Measurements from ENCODE around the gene PAPOLA.
"Not testable (repeated sequence)": the region's sequence is repeated elsewhere in the genome, so short reads cannot be mapped to it uniquely, and the experiment has no call there.

PAPOLA gene

GRCh38 chr14:96497586-96497985, 4.6 kb upstream of the PAPOLA start:
- intact Hi-C loops (cut with DNase I) = no loop called here
- no peak for DNase-seq

- intact Hi-C loops (cut with DNase I) = loop anchor here (10.0 kb wide), 1 partner anchor 136 kb away; the partner anchor contains the start of genes ATG2B and GSKIP
- DNase-seq = peak in 5 of 42 donors; percentile 5 to 21 (median 9)
Observed at GRCh38 chr14:96501217-96501739, 904 bp upstream of the PAPOLA start.

- DNase-seq = peak; percentile 10 to 73 (median 52)
- intact Hi-C loops (cut with DNase I) = loop anchor here (10.0 kb wide), 1 partner anchor 138 kb away; the partner anchor contains the start of genes ATG2B and GSKIP
Observed at GRCh38 chr14:96502621-96503305, 581 bp downstream of the PAPOLA start.

GRCh38 chr14:96503306-96503679, 1.1 kb downstream of the PAPOLA start:
- intact Hi-C loops (cut with DNase I) = loop anchor here (10.0 kb wide), 1 partner anchor 138 kb away; the partner anchor contains the start of genes ATG2B and GSKIP
- no peak for DNase-seq

GRCh38 chr14:96504353-96504752, 2.2 kb downstream of the PAPOLA start:
- not testable (repeated sequence) for DNase-seq
- intact Hi-C loops (cut with DNase I) = loop anchor here (10.0 kb wide), 1 partner anchor 140 kb away; the partner anchor contains the start of genes ATG2B and GSKIP

GRCh38 chr14:96507723-96508122, 5.5 kb downstream of the PAPOLA start:
- intact Hi-C loops (cut with DNase I) = loop anchor here (10.0 kb wide), 1 partner anchor 143 kb away; the partner anchor contains the start of genes ATG2B and GSKIP

GRCh38 chr14:96508900-96509299, 6.7 kb downstream of the PAPOLA start:
- no peak for DNase-seq
- intact Hi-C loops (cut with DNase I) = loop anchor here (10.0 kb wide), 1 partner anchor 144 kb away; the partner anchor contains the start of genes ATG2B and GSKIP

More at GRCh38 chr14:96507723-96508122, 5.5 kb downstream of the PAPOLA start:
- DNase-seq = no peak

GRCh38 chr14:96509457-96510090, 7.4 kb downstream of the PAPOLA start:
- DNase-seq = no peak
- intact Hi-C loops (cut with DNase I) = loop anchor here (10.0 kb wide), 1 partner anchor 145 kb away; the partner anchor contains the start of genes ATG2B and GSKIP

GRCh38 chr14:96511146-96511545, 9.0 kb downstream of the PAPOLA start:
- no peak for DNase-seq
- intact Hi-C loops (cut with DNase I) = no loop called here

GRCh38 chr14:96511667-96512066, 9.5 kb downstream of the PAPOLA start:
- no peak for DNase-seq
- intact Hi-C loops (cut with DNase I) = no loop called here

GRCh38 chr14:96512122-96512521, 9.9 kb downstream of the PAPOLA start:
- DNase-seq = no peak
- intact Hi-C loops (cut with DNase I) = no loop called here

- DNase-seq = no peak
- intact Hi-C loops (cut with DNase I) = no loop called here
Observed at GRCh38 chr14:96512602-96513397, 10.6 kb downstream of the PAPOLA start.

GRCh38 chr14:96514694-96515093, 12.5 kb downstream of the PAPOLA start:
- intact Hi-C loops (cut with DNase I) = no loop called here

GRCh38 chr14:96515731-96516130, 13.5 kb downstream of the PAPOLA start:
- intact Hi-C loops (cut with DNase I) = no loop called here
- DNase-seq = no peak

More at GRCh38 chr14:96514694-96515093, 12.5 kb downstream of the PAPOLA start:
- DNase-seq = no peak

- DNase-seq = no peak
- intact Hi-C loops (cut with DNase I) = no loop called here
Observed at GRCh38 chr14:96516351-96516750, 14.2 kb downstream of the PAPOLA start.

GRCh38 chr14:96519970-96520369, 17.8 kb downstream of the PAPOLA start:
- intact Hi-C loops (cut with DNase I) = no loop called here
- no peak for DNase-seq

- DNase-seq = no peak
- intact Hi-C loops (cut with DNase I) = no loop called here
Observed at GRCh38 chr14:96525452-96525851, 23.3 kb downstream of the PAPOLA start.

GRCh38 chr14:96532632-96533031, 30.4 kb downstream of the PAPOLA start:
- intact Hi-C loops (cut with DNase I) = no loop called here
- no peak for DNase-seq

GRCh38 chr14:96536807-96537206, 34.6 kb downstream of the PAPOLA start:
- intact Hi-C loops (cut with DNase I) = no loop called here

More at GRCh38 chr14:96536807-96537206, 34.6 kb downstream of the PAPOLA start:
- DNase-seq = no peak
